ENCODE results near the gene NAT8L. TPM values are rescaled to one million over a fixed set of nuclear protein-coding genes. Genes with fewer than 3 reads are reported as not detected.

The NAT8L gene
- total and polyA plus RNA-seq, 2 donors, result 0.09 to 0.43 TPM

GRCh38 chr4:2067446-2068197 is 8.5 kb downstream of the NAT8L start:
- peaks cover 0 to 30% of the 10 kb centered on the region in 2 donors for H3K27me3 ChIP-seq (ENCODE audit: control insufficient read depth in 2 of 2, insufficient read depth in 1 of 2, low read length in 1 of 2)
- no peaks in the 10 kb centered on the region for H3K9me3 ChIP-seq (ENCODE audit: control insufficient read depth in 2 of 2, insufficient read depth in 1 of 2, low read length in 1 of 2)
- H3K4me3 ChIP-seq (ENCODE audit: low read length in 2 of 2), result no peak overlapping the region
- H3K4me1 ChIP-seq (ENCODE audit: control insufficient read depth in 2 of 2, insufficient read depth in 2 of 2, low read length in 2 of 2), result no peaks in the 10 kb centered on the region
- H3K36me3 ChIP-seq (ENCODE audit: control insufficient read depth in 2 of 2, insufficient read depth in 2 of 2, low read length in 1 of 2), result no peaks in the 10 kb centered on the region
- H3K27ac ChIP-seq (ENCODE audit: low read depth in 1 of 2, low read length in 1 of 2), result no peak overlapping the region
- WGBS, result 89% methylated on average over 26 of the region's 26 CpGs
- no peak for DNase-seq (ENCODE audit: low read depth in 6 of 9, low spot score in 9 of 9)

GRCh38 chr4:2068198-2068470 is 9.0 kb downstream of the NAT8L start:
- Histone ChIP-seq H3K4me3 (ENCODE audit: low read length in 2 of 2) (no peak overlapping the region), H3K27ac (ENCODE audit: low read depth in 1 of 2, low read length in 1 of 2) (no peak overlapping the region), H3K27me3 (ENCODE audit: control insufficient read depth in 2 of 2, insufficient read depth in 1 of 2, low read length in 1 of 2) (peaks cover 0 to 25% of the 10 kb centered on the region in 2 donors), H3K4me1 (ENCODE audit: control insufficient read depth in 2 of 2, insufficient read depth in 2 of 2, low read length in 2 of 2) (no peaks in the 10 kb centered on the region), H3K9me3 (ENCODE audit: control insufficient read depth in 2 of 2, insufficient read depth in 1 of 2, low read length in 1 of 2) (no peaks in the 10 kb centered on the region), H3K36me3 (ENCODE audit: control insufficient read depth in 2 of 2, insufficient read depth in 2 of 2, low read length in 1 of 2) (no peaks in the 10 kb centered on the region)
- 97% methylated on average over 13 of the region's 13 CpGs for WGBS
- DNase-seq (ENCODE audit: low read depth in 6 of 9, low spot score in 9 of 9), result no peak

- Histone ChIP-seq H3K9me3 (ENCODE audit: control insufficient read depth in 2 of 2, insufficient read depth in 1 of 2, low read length in 1 of 2) (no peaks in the 10 kb centered on the region), H3K27me3 (ENCODE audit: control insufficient read depth in 2 of 2, insufficient read depth in 1 of 2, low read length in 1 of 2) (peaks cover 0 to 24% of the 10 kb centered on the region in 2 donors), H3K4me1 (ENCODE audit: control insufficient read depth in 2 of 2, insufficient read depth in 2 of 2, low read length in 2 of 2) (no peaks in the 10 kb centered on the region), H3K4me3 (ENCODE audit: low read length in 2 of 2) (no peak overlapping the region), H3K27ac (ENCODE audit: low read depth in 1 of 2, low read length in 1 of 2) (no peak overlapping the region), H3K36me3 (ENCODE audit: control insufficient read depth in 2 of 2, insufficient read depth in 2 of 2, low read length in 1 of 2) (no peaks in the 10 kb centered on the region)
- DNase-seq (ENCODE audit: low read depth in 6 of 9, low spot score in 9 of 9), result no peak
- 95% methylated on average over 11 of the region's 11 CpGs for WGBS
Measured at GRCh38 chr4:2068566-2068965, 9.4 kb downstream of the NAT8L start.

- no peaks in the 10 kb centered on the region for H3K4me1 ChIP-seq (ENCODE audit: control insufficient read depth in 2 of 2, insufficient read depth in 2 of 2, low read length in 2 of 2)
- no peaks in the 10 kb centered on the region for H3K36me3 ChIP-seq (ENCODE audit: control insufficient read depth in 2 of 2, insufficient read depth in 2 of 2, low read length in 1 of 2)
- no peak overlapping the region for H3K27ac ChIP-seq (ENCODE audit: low read depth in 1 of 2, low read length in 1 of 2)
- DNase-seq (ENCODE audit: low read depth in 6 of 9, low spot score in 9 of 9), result no peak
- H3K9me3 ChIP-seq (ENCODE audit: control insufficient read depth in 2 of 2, insufficient read depth in 1 of 2, low read length in 1 of 2), result no peaks in the 10 kb centered on the region
- 90% methylated on average over 17 of the region's 17 CpGs for WGBS
- no peak overlapping the region for H3K4me3 ChIP-seq (ENCODE audit: low read length in 2 of 2)
- peaks cover 0 to 24% of the 10 kb centered on the region in 2 donors for H3K27me3 ChIP-seq (ENCODE audit: control insufficient read depth in 2 of 2, insufficient read depth in 1 of 2, low read length in 1 of 2)
Measured at GRCh38 chr4:2069161-2069971, 10.2 kb downstream of the NAT8L start.

GRCh38 chr4:2069986-2070385 is 10.9 kb downstream of the NAT8L start:
- Histone ChIP-seq H3K27me3 (ENCODE audit: control insufficient read depth in 2 of 2, insufficient read depth in 1 of 2, low read length in 1 of 2) (peaks cover 0 to 24% of the 10 kb centered on the region in 2 donors), H3K4me1 (ENCODE audit: control insufficient read depth in 2 of 2, insufficient read depth in 2 of 2, low read length in 2 of 2) (no peaks in the 10 kb centered on the region), H3K9me3 (ENCODE audit: control insufficient read depth in 2 of 2, insufficient read depth in 1 of 2, low read length in 1 of 2) (no peaks in the 10 kb centered on the region), H3K27ac (ENCODE audit: low read depth in 1 of 2, low read length in 1 of 2) (no peak overlapping the region), H3K4me3 (ENCODE audit: low read length in 2 of 2) (no peak overlapping the region), H3K36me3 (ENCODE audit: control insufficient read depth in 2 of 2, insufficient read depth in 2 of 2, low read length in 1 of 2) (no peaks in the 10 kb centered on the region)
- DNase-seq (ENCODE audit: low read depth in 6 of 9, low spot score in 9 of 9), result no peak
- WGBS, result 90% methylated on average over 14 of the region's 14 CpGs

- Histone ChIP-seq H3K4me1 (ENCODE audit: control insufficient read depth in 2 of 2, insufficient read depth in 2 of 2, low read length in 2 of 2) (no peaks in the 10 kb centered on the region), H3K36me3 (ENCODE audit: control insufficient read depth in 2 of 2, insufficient read depth in 2 of 2, low read length in 1 of 2) (no peaks in the 10 kb centered on the region), H3K27ac (ENCODE audit: low read depth in 1 of 2, low read length in 1 of 2) (no peak overlapping the region), H3K4me3 (ENCODE audit: low read length in 2 of 2) (no peak overlapping the region), H3K27me3 (ENCODE audit: control insufficient read depth in 2 of 2, insufficient read depth in 1 of 2, low read length in 1 of 2) (peaks cover 0 to 24% of the 10 kb centered on the region in 2 donors), H3K9me3 (ENCODE audit: control insufficient read depth in 2 of 2, insufficient read depth in 1 of 2, low read length in 1 of 2) (no peaks in the 10 kb centered on the region)
- WGBS, result 86% methylated on average over 22 of the region's 22 CpGs
- DNase-seq (ENCODE audit: low read depth in 6 of 9, low spot score in 9 of 9), result no peak
Measured at GRCh38 chr4:2070421-2071251, 11.5 kb downstream of the NAT8L start.

GRCh38 chr4:2071252-2071911 is 12.3 kb downstream of the NAT8L start:
- Histone ChIP-seq H3K4me3 (ENCODE audit: low read length in 2 of 2) (no peak overlapping the region), H3K27me3 (ENCODE audit: control insufficient read depth in 2 of 2, insufficient read depth in 1 of 2, low read length in 1 of 2) (peaks cover 0 to 24% of the 10 kb centered on the region in 2 donors), H3K4me1 (ENCODE audit: control insufficient read depth in 2 of 2, insufficient read depth in 2 of 2, low read length in 2 of 2) (no peaks in the 10 kb centered on the region), H3K27ac (ENCODE audit: low read depth in 1 of 2, low read length in 1 of 2) (no peak overlapping the region), H3K9me3 (ENCODE audit: control insufficient read depth in 2 of 2, insufficient read depth in 1 of 2, low read length in 1 of 2) (no peaks in the 10 kb centered on the region), H3K36me3 (ENCODE audit: control insufficient read depth in 2 of 2, insufficient read depth in 2 of 2, low read length in 1 of 2) (no peaks in the 10 kb centered on the region)
- DNase-seq (ENCODE audit: low read depth in 6 of 9, low spot score in 9 of 9), result no peak
- 87% methylated on average over 16 of the region's 16 CpGs for WGBS

- H3K27ac ChIP-seq (ENCODE audit: low read depth in 1 of 2, low read length in 1 of 2), result no peak overlapping the region
- H3K4me1 ChIP-seq (ENCODE audit: control insufficient read depth in 2 of 2, insufficient read depth in 2 of 2, low read length in 2 of 2), result no peaks in the 10 kb centered on the region
- H3K9me3 ChIP-seq (ENCODE audit: control insufficient read depth in 2 of 2, insufficient read depth in 1 of 2, low read length in 1 of 2), result no peaks in the 10 kb centered on the region
- H3K4me3 ChIP-seq (ENCODE audit: low read length in 2 of 2), result no peak overlapping the region
- no peaks in the 10 kb centered on the region for H3K36me3 ChIP-seq (ENCODE audit: control insufficient read depth in 2 of 2, insufficient read depth in 2 of 2, low read length in 1 of 2)
- peaks cover 0 to 20% of the 10 kb centered on the region in 2 donors for H3K27me3 ChIP-seq (ENCODE audit: control insufficient read depth in 2 of 2, insufficient read depth in 1 of 2, low read length in 1 of 2)
- no peak for DNase-seq (ENCODE audit: low read depth in 6 of 9, low spot score in 9 of 9)
- WGBS, result 88% methylated on average over 28 of the region's 28 CpGs
Measured at GRCh38 chr4:2071912-2072867, 13.1 kb downstream of the NAT8L start.

Data from thymus (tissue), 11 donors.